Tibial nerve (tissue), 4 donors: ENCODE results near the gene IFI44.

Source experiments
- EP300 ChIP-seq, 2 donors: sonication (generic); formaldehyde crosslinking; IDR thresholded peaks; one replicate each; pipeline ENCODE4 v1.6.1; 2017; ENCODE audit warnings: antibody characterized with exemption in 2 of 2, mild to moderate bottlenecking in 1 of 2
- POLR2A ChIP-seq, 2 donors: fragments of 450-650 bp; IDR thresholded peaks; one replicate each; pipeline ENCODE4 v1.6.1; 2017; ENCODE audit warnings: antibody characterized with exemption in 2 of 2, mild to moderate bottlenecking in 2 of 2, moderate library complexity in 2 of 2
- TF ChIP-seq, protein P1 (sequence below), 5 experiments: fragments of 200-600 bp in 3 of 5; fragments of 450-650 bp in 2 of 5; sonication (generic) in 3 of 5; IDR thresholded peaks; one replicate each; pipeline ENCODE4 v1.5.1; 2016 to 2019; ENCODE audit warnings: antibody characterized with exemption in 5 of 5, mild to moderate bottlenecking in 3 of 5, moderate library complexity in 2 of 5

DNA sequence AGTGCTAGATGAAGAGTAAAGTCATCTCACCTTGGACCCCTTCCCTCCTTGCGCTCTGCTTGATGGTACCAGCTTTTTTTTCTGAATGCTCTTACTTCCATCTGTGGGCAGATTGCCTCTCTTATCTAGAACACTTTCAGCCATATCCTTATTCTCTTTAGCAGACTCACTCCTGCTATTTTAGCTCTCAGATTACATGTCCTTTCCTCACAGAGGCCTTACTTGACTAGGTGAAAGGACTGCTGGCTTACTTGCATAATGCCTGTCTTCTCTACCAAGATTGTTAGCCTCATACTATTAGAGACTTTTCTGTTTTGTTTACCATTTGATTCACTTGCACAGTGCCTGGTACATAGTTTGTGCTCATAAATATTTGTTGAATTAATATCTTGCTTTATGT, 9.3 kb downstream of the IFI44 start:
- TF ChIP-seq, protein P1, sequence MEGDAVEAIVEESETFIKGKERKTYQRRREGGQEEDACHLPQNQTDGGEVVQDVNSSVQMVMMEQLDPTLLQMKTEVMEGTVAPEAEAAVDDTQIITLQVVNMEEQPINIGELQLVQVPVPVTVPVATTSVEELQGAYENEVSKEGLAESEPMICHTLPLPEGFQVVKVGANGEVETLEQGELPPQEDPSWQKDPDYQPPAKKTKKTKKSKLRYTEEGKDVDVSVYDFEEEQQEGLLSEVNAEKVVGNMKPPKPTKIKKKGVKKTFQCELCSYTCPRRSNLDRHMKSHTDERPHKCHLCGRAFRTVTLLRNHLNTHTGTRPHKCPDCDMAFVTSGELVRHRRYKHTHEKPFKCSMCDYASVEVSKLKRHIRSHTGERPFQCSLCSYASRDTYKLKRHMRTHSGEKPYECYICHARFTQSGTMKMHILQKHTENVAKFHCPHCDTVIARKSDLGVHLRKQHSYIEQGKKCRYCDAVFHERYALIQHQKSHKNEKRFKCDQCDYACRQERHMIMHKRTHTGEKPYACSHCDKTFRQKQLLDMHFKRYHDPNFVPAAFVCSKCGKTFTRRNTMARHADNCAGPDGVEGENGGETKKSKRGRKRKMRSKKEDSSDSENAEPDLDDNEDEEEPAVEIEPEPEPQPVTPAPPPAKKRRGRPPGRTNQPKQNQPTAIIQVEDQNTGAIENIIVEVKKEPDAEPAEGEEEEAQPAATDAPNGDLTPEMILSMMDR (IDR thresholded peaks at IDR 0.05), result no peak
- TF ChIP-seq EP300 (IDR thresholded peaks at IDR 0.05), result no peak
- no peak for TF ChIP-seq POLR2A (IDR thresholded peaks at IDR 0.05)
